ENCODE results near the gene MICAL3. TPM values are rescaled to one million over a fixed set of nuclear protein-coding genes. Genes with fewer than 3 reads are reported as not detected.
A peak's percentile ranks its signal among the peaks of the same experiment; 100 is the strongest.

The MICAL3 gene
- total RNA-seq, 4 donors from 2014 or later = 6.0 to 9.8 (median 8.1) TPM

DNA sequence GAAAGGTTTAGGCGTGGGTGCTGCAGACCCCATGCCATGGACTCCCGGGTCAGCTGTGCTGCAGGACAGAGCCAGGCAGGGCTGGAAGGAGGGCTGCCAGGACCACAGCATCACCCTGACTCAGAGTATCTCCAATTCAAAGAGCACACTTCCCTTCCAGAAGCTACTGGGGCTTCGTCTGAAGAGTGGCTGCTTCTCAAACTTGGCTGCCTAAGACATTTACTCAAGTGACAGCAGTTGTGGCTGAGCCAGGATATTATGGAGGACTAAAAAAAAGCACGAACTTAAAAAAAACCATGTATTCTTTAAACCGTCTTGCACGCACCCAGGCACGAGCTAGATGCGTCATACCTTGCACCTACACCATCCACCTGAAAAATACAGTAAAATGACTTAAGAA is 237.1 kb downstream of the MICAL3 start:
- intact Hi-C loops (cut with DNase I; ENCODE audit: low total_unique reads) (loop anchor here (2.0 to 10.0 kb wide), 5 partner anchors 22 to 712 kb away; partner anchors contain the start of genes ATP6V1E1 and BCL2L13), in situ Hi-C loops (cut with MboI; ENCODE audit: low sequenced_read_pairs in 4 of 4) (no loop called here)
- Histone ChIP-seq H3K27me3 (no peaks in the 10 kb centered on the region), H3K9me3 (no peaks in the 10 kb centered on the region), H3K27ac (peak overlapping the region; percentile 85 to 94 (median 90)), H3K4me3 (no peak overlapping the region), H3K36me3 (peaks cover 0 to 18% of the 10 kb centered on the region in 2 donors), H3K4me1 (peaks cover 22 to 29% of the 10 kb centered on the region in 2 donors)
- TF ChIP-seq POLR2A (IDR thresholded peaks at IDR 0.05) (no peak), CTCF (IDR thresholded peaks at IDR 0.05 in 4 of 5, conservative IDR thresholded peaks at IDR 0.05 in 1 of 5) (no peak)
- ATAC-seq = peak; percentile 60 to 64
- DNase-seq = peak; percentile 51 to 73

DNA sequence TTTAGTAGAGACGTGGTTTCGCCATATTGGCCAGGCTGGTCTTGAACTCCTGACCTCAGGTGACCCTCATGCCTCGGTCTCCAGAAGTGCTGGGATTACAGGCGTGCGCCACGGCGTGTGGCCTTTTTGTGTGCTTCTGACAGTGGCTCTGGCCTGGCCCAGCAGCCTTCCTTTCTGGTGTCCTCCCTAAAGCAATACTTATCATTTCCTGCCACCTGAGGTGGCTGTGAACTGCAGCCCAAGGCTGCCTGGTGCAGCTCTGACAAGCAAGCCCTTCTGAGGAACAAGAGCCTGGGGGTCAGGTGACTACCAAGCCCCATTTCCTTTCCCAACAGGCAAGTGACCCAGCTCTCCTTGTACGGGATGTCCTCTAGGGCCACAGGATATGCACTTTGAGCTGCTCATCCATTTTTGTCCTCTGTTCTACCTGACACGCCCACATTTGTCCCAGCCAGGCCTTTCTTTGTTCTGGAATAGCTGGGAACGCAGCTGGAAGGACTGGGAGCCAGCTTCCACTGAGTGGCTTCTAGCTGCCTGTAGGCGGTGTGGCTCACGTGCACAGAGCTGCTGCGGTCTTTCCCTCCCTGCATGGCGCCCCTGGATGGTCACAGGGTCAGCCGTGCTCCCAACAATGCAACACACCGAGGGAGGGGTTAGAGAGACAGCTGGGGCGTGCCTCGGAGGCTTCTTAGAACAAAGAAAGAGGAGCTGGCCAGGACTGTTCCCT is 237.8 kb downstream of the MICAL3 start:
- Histone ChIP-seq H3K27me3 (no peaks in the 10 kb centered on the region), H3K36me3 (peaks cover 0 to 18% of the 10 kb centered on the region in 2 donors), H3K4me1 (peaks cover 22 to 29% of the 10 kb centered on the region in 2 donors), H3K27ac (peak overlapping the region; percentile 85 to 94 (median 90)), H3K4me3 (no peak overlapping the region), H3K9me3 (no peaks in the 10 kb centered on the region)
- peak; percentile 61 to 65 for TF ChIP-seq POLR2A (IDR thresholded peaks at IDR 0.05)
- TF ChIP-seq CTCF (IDR thresholded peaks at IDR 0.05 in 4 of 5, conservative IDR thresholded peaks at IDR 0.05 in 1 of 5) = peak in 4 of 5 experiments; percentile 6 to 31 (median 21)
- in situ Hi-C loops (cut with MboI; ENCODE audit: low sequenced_read_pairs in 4 of 4) (no loop called here), intact Hi-C loops (cut with DNase I; ENCODE audit: low total_unique reads) (loop anchor here (2.0 to 10.0 kb wide), 5 partner anchors 22 to 712 kb away; partner anchors contain the start of genes ATP6V1E1 and BCL2L13)
- DNase-seq (peak; percentile 88 to 96), ATAC-seq (peak; percentile 84 to 91)

- intact Hi-C loops (cut with DNase I; ENCODE audit: low total_unique reads) = loop anchor here (1.0 to 10.0 kb wide), 6 partner anchors 23 to 711 kb away; partner anchors contain the start of genes ATP6V1E1 and BCL2L13
- Histone ChIP-seq H3K4me1 (peaks cover 22 to 29% of the 10 kb centered on the region in 2 donors), H3K36me3 (peaks cover 0 to 12% of the 10 kb centered on the region in 2 donors), H3K27ac (peak overlapping the region; percentile 85 to 94 (median 90)), H3K4me3 (no peak overlapping the region), H3K9me3 (no peaks in the 10 kb centered on the region), H3K27me3 (no peaks in the 10 kb centered on the region)
- peak; percentile 63 to 85 for DNase-seq
- peak; percentile 50 to 85 (median 68) for TF ChIP-seq CTCF (IDR thresholded peaks at IDR 0.05 in 4 of 5, conservative IDR thresholded peaks at IDR 0.05 in 1 of 5)
- TF ChIP-seq POLR2A (IDR thresholded peaks at IDR 0.05) = no peak
- in situ Hi-C loops (cut with MboI; ENCODE audit: low sequenced_read_pairs in 4 of 4) = no loop called here
- peak; percentile 34 to 40 for ATAC-seq
These were observed 238.9 kb downstream of the MICAL3 start for GRCh38 chr22:17785185-17786184.

GRCh38 chr22:17784776-17785175 is 239.6 kb downstream of the MICAL3 start:
- intact Hi-C loops (cut with DNase I; ENCODE audit: low total_unique reads) (loop anchor here (1.0 to 10.0 kb wide), 3 partner anchors 42 to 710 kb away; partner anchors contain the start of gene ATP6V1E1), in situ Hi-C loops (cut with MboI; ENCODE audit: low sequenced_read_pairs in 4 of 4) (no loop called here)
- no peaks in the 10 kb centered on the region for H3K9me3 ChIP-seq
- H3K36me3 ChIP-seq = peaks cover 0 to 5% of the 10 kb centered on the region in 2 donors
- ATAC-seq (no peak), DNase-seq (no peak)
- no peaks in the 10 kb centered on the region for H3K27me3 ChIP-seq
- peak overlapping the region; percentile 85 to 94 (median 90) for H3K27ac ChIP-seq
- no peak overlapping the region for H3K4me3 ChIP-seq
- TF ChIP-seq CTCF (IDR thresholded peaks at IDR 0.05 in 4 of 5, conservative IDR thresholded peaks at IDR 0.05 in 1 of 5) (no peak), POLR2A (IDR thresholded peaks at IDR 0.05) (no peak)
- peaks cover 22 to 29% of the 10 kb centered on the region in 2 donors for H3K4me1 ChIP-seq
